ENCODE measurements around the gene ZDHHC19.

DNA sequence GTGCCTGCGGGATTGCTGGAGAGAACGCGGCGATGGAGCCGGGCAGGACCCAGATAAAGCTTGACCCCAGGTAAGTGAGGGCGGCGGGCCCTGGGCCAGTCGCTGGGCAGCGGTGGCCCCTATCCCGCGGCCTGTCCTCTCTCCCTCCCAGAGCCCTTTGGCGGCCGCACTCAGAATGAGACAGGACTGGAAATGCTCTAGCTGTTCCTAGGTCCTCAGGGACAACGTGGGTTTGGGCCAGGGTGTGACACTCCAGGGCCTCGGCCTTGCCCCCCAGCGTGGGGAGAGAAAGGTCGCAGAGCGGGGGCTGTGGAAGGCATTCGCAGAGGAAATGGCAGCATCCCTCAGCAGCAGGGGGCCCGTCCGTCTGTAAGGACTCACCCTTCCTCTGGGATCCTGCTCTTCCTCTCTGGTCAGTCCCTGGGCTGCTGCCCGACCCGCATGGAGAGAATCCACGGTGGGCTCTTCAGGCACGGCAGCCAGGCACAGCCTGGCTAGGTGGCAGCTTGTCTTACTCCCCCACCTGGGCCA lies 5.5 kb upstream of the ZDHHC19 start:
- no peak for TF ChIP-seq POLR2A (IDR thresholded peaks at IDR 0.05)
- TF ChIP-seq, protein P1, sequence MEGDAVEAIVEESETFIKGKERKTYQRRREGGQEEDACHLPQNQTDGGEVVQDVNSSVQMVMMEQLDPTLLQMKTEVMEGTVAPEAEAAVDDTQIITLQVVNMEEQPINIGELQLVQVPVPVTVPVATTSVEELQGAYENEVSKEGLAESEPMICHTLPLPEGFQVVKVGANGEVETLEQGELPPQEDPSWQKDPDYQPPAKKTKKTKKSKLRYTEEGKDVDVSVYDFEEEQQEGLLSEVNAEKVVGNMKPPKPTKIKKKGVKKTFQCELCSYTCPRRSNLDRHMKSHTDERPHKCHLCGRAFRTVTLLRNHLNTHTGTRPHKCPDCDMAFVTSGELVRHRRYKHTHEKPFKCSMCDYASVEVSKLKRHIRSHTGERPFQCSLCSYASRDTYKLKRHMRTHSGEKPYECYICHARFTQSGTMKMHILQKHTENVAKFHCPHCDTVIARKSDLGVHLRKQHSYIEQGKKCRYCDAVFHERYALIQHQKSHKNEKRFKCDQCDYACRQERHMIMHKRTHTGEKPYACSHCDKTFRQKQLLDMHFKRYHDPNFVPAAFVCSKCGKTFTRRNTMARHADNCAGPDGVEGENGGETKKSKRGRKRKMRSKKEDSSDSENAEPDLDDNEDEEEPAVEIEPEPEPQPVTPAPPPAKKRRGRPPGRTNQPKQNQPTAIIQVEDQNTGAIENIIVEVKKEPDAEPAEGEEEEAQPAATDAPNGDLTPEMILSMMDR (IDR thresholded peaks at IDR 0.05) = no peak
